ENCODE data around the gene TNFRSF19.

The TNFRSF19 gene

DNA sequence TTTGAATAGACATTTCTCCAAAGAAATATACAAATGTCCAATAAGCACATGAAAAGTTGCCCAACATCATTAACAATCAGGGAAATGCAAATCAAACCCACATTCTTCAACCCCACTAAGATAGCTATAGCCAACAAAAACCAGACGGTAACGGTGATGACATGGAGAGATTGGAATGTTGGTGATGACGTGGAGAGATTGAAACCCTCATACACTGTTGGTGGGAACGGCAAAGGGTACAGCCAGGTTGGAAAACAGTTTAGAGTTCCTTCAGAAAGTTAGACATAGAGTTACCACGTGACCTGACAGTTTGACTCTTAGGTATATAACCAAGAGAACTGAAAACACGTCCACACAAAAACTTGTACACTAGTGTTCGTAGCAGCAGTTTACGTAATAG is 48.1 kb downstream of the TNFRSF19 start:
- DNase-seq (ENCODE audit: extremely low spot score) = no peak
- ChIA-PET CTCF (interaction anchor here (0.7 kb wide), 1 partner anchor 101 kb away, joined by 5 read pairs; no protein-coding TSS in a partner anchor), POLR2A (no interaction called here)
- TF ChIP-seq NFRKB (IDR thresholded peaks at IDR 0.05) = no peak
- no peak for TF ChIP-seq ELF4 (IDR thresholded peaks at IDR 0.05)
- TF ChIP-seq TARDBP (IDR thresholded peaks at IDR 0.05) = no peak
- no peak for TF ChIP-seq L3MBTL2 (conservative IDR thresholded peaks at IDR 0.05)
- no peak for TF ChIP-seq HDGF (IDR thresholded peaks at IDR 0.05; ENCODE audit: borderline replicate concordance)
- TF ChIP-seq, protein P1, sequence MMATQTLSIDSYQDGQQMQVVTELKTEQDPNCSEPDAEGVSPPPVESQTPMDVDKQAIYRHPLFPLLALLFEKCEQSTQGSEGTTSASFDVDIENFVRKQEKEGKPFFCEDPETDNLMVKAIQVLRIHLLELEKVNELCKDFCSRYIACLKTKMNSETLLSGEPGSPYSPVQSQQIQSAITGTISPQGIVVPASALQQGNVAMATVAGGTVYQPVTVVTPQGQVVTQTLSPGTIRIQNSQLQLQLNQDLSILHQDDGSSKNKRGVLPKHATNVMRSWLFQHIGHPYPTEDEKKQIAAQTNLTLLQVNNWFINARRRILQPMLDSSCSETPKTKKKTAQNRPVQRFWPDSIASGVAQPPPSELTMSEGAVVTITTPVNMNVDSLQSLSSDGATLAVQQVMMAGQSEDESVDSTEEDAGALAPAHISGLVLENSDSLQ (IDR thresholded peaks at IDR 0.05) = no peak
- no peak for TF ChIP-seq FOXM1 (IDR thresholded peaks at IDR 0.05; ENCODE audit: borderline replicate concordance)
- no peak for TF ChIP-seq BHLHE40 (IDR thresholded peaks at IDR 0.05; ENCODE audit: borderline replicate concordance)
- no peak for TF ChIP-seq ZNF384 (IDR thresholded peaks at IDR 0.05)
- no peak for TF ChIP-seq FOXK2 (IDR thresholded peaks at IDR 0.05)
- no peak for TF ChIP-seq FOXA1 (IDR thresholded peaks at IDR 0.05)
- TF ChIP-seq CTBP1 (IDR thresholded peaks at IDR 0.05; ENCODE audit: borderline replicate concordance) = no peak
- TF ChIP-seq ARNT (IDR thresholded peaks at IDR 0.05) = no peak
- TF ChIP-seq SP1 (IDR thresholded peaks at IDR 0.05) = no peak
- TF ChIP-seq LEF1 (IDR thresholded peaks at IDR 0.05; ENCODE audit: borderline replicate concordance) = no peak
- TF ChIP-seq SUZ12 (IDR thresholded peaks at IDR 0.05) = no peak

DNA sequence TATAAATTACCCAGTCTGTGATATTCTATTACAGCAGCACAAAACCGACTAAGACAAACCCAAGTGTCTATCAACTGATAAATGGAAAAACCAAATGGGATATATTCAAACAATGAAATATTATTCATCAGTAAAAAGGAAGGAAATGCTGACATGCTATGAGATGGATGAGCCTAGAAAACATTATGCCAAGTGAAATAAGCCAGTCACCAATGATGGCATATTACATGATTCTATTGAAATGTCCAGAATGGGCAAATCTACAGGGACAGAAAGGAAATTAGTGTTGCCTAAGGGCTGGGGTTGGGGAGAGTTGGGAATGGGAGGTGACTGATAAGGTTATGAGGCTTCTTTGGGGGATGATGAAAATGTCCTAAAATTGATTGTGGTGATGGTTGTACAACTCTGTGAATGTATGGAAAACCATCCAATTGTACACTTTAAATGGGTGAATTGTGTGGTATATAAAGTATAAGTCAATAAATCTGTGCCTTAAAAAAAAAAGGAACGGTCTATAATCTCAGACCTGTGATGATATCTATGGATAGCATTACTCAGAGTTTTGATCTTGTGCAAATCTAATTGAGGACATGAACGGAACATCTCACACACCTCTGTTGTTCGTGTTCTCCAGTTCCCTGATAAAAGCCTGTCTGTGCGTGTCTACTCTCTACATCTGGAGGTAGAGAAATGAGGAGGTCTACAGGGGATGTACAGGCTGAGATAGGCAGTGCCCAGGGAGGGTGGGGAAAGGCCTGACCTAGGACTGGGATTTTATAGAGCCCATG is 49.0 kb downstream of the TNFRSF19 start:
- TF ChIP-seq L3MBTL2 (conservative IDR thresholded peaks at IDR 0.05) (no peak), ZNF384 (IDR thresholded peaks at IDR 0.05) (no peak), HDGF (IDR thresholded peaks at IDR 0.05; ENCODE audit: borderline replicate concordance) (no peak), FOXA1 (IDR thresholded peaks at IDR 0.05) (no peak), NFRKB (IDR thresholded peaks at IDR 0.05) (no peak), TARDBP (IDR thresholded peaks at IDR 0.05) (no peak), CTBP1 (IDR thresholded peaks at IDR 0.05; ENCODE audit: borderline replicate concordance) (no peak), ELF4 (IDR thresholded peaks at IDR 0.05) (no peak), ARNT (IDR thresholded peaks at IDR 0.05) (no peak), SP1 (IDR thresholded peaks at IDR 0.05) (no peak), SUZ12 (IDR thresholded peaks at IDR 0.05) (no peak), BHLHE40 (IDR thresholded peaks at IDR 0.05; ENCODE audit: borderline replicate concordance) (no peak), FOXK2 (IDR thresholded peaks at IDR 0.05) (no peak), FOXM1 (IDR thresholded peaks at IDR 0.05; ENCODE audit: borderline replicate concordance) (no peak), LEF1 (IDR thresholded peaks at IDR 0.05; ENCODE audit: borderline replicate concordance) (no peak)
- TF ChIP-seq, protein P1 (IDR thresholded peaks at IDR 0.05) = no peak
- CTCF ChIA-PET = no interaction called here
- POLR2A ChIA-PET = no interaction called here
- DNase-seq (ENCODE audit: extremely low spot score) = no peak

DNA sequence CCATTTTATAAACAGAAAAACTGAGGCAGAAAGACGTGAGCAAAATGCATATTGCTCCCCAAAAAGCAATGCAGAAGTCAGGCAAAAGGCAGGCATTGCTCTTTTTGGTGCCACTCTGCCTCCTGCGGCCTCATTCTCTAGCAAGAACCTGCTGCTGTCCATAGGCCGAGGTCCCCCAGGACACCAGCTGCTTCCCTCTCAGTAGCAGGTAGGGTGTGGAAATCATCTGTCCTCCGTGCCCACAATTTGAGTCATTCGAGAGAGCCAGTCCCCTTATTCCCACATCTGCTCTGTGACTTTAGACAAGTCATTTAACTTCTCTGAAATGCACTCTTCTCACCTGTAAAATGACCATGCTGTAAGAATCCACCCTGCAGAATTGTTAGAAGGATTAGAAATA is 50.0 kb downstream of the TNFRSF19 start:
- no peak for DNase-seq (ENCODE audit: extremely low spot score)
- POLR2A ChIA-PET = no interaction called here
- TF ChIP-seq LEF1 (IDR thresholded peaks at IDR 0.05; ENCODE audit: borderline replicate concordance) (no peak), CTBP1 (IDR thresholded peaks at IDR 0.05; ENCODE audit: borderline replicate concordance) (no peak), ELF4 (IDR thresholded peaks at IDR 0.05) (no peak), ARNT (IDR thresholded peaks at IDR 0.05) (no peak), L3MBTL2 (conservative IDR thresholded peaks at IDR 0.05) (no peak), FOXK2 (IDR thresholded peaks at IDR 0.05) (no peak)
- TF ChIP-seq, protein P1 (IDR thresholded peaks at IDR 0.05) = no peak

DNA sequence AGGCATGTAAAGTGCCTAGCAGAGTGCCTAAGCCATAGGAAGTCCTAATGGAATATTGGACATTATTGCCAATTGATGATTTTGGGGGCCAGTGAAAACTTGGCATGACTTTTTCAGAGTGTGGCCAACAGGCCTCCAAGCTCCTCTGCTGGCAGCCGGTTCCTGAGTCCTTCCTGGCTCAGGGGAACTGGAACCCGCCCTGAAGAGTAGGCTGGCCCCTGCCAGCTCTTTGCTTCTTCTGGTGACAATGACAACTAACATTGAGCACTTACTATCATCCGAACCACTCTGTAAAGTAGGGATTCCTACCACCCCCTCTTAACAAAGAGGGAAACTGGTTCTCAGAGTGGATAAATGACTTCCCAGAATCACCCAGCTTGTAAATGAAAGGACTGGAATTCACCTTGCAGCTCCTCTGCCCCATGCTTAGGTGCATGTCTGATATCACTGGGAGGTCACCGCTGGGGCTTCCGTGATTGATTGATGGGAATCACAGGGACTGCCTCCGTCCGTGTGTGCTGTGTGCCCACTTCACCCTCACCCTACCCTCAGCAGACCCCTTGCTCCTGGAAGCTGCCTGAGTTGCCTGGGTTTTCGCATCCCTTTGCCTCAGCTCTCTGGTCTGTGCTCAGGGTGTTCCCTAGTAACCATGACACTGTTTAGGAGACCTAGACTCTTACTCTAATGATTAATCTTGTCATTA is 50.6 kb downstream of the TNFRSF19 start:
- ChIA-PET POLR2A (interaction anchor here (0.7 kb wide), 1 partner anchor 12 kb away, joined by 3 read pairs; no protein-coding TSS in a partner anchor), CTCF (no interaction called here)
- DNase-seq (ENCODE audit: extremely low spot score) = no peak
- TF ChIP-seq CTBP1 (IDR thresholded peaks at IDR 0.05; ENCODE audit: borderline replicate concordance) (no peak), FOXA1 (IDR thresholded peaks at IDR 0.05) (no peak), L3MBTL2 (conservative IDR thresholded peaks at IDR 0.05) (no peak), LEF1 (IDR thresholded peaks at IDR 0.05; ENCODE audit: borderline replicate concordance) (no peak), ARNT (IDR thresholded peaks at IDR 0.05) (no peak), ELF4 (IDR thresholded peaks at IDR 0.05) (no peak), SP1 (IDR thresholded peaks at IDR 0.05) (no peak), FOXK2 (IDR thresholded peaks at IDR 0.05) (no peak), NFRKB (IDR thresholded peaks at IDR 0.05) (no peak), BHLHE40 (IDR thresholded peaks at IDR 0.05; ENCODE audit: borderline replicate concordance) (no peak), HDGF (IDR thresholded peaks at IDR 0.05; ENCODE audit: borderline replicate concordance) (no peak), FOXM1 (IDR thresholded peaks at IDR 0.05; ENCODE audit: borderline replicate concordance) (no peak), ZNF384 (IDR thresholded peaks at IDR 0.05) (no peak), TARDBP (IDR thresholded peaks at IDR 0.05) (no peak), SUZ12 (IDR thresholded peaks at IDR 0.05) (no peak)

More for the DNA sequence above, 50.0 kb downstream of the TNFRSF19 start:
- CTCF ChIA-PET = no interaction called here

DNA sequence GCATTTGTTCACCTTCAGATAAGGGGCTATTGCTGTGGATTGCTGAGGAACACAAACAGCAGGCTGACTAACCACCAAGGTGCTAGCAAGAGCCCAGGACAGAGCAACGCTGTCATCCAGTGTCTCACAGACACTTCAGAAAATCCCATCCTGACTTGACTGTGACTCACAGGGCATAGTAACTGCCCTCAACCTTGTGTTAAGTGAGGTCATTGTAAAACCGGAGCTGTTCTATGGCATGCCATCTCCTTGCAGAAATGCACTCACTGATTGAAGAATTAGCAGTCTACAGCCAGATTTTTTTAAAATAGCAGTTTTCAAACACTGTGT is 51.1 kb downstream of the TNFRSF19 start:
- POLR2A ChIA-PET = interaction anchor here (0.7 kb wide), 1 partner anchor 12 kb away, joined by 3 read pairs; no protein-coding TSS in a partner anchor
- CTCF ChIA-PET = no interaction called here
- TF ChIP-seq, protein P1 (IDR thresholded peaks at IDR 0.05) = no peak
- no peak for TF ChIP-seq NFRKB (IDR thresholded peaks at IDR 0.05)
- no peak for TF ChIP-seq ZNF384 (IDR thresholded peaks at IDR 0.05)
- TF ChIP-seq ARNT (IDR thresholded peaks at IDR 0.05) = no peak
- no peak for TF ChIP-seq SP1 (IDR thresholded peaks at IDR 0.05)
- no peak for TF ChIP-seq FOXM1 (IDR thresholded peaks at IDR 0.05; ENCODE audit: borderline replicate concordance)
- TF ChIP-seq FOXK2 (IDR thresholded peaks at IDR 0.05) = no peak
- TF ChIP-seq ELF4 (IDR thresholded peaks at IDR 0.05) = no peak
- no peak for TF ChIP-seq FOXA1 (IDR thresholded peaks at IDR 0.05)
- DNase-seq (ENCODE audit: extremely low spot score) = no peak
